ENCODE measurements around the gene TBL1X. TPM values are rescaled to one million over a fixed set of nuclear protein-coding genes. Genes with fewer than 3 reads are reported as not detected.

The TBL1X gene
- total RNA-seq, 1 donor from 2014 or later: 32.5 TPM

GRCh38 chrX:9555354-9555753 lies 90.5 kb downstream of the TBL1X start:
- no peaks in the 10 kb centered on the region for H3K27me3 Mint-ChIP-seq (ENCODE audit: low read depth)
- H3K36me3 Mint-ChIP-seq (ENCODE audit: low read depth): peaks cover 9% of the 10 kb centered on the region
- H3K4me3 Mint-ChIP-seq: no peak overlapping the region
- no peak for DNase-seq (ENCODE audit: low read depth, low spot score)
- no peak for TF ChIP-seq CTCF (conservative IDR thresholded peaks at IDR 0.05)
- peaks cover 4% of the 10 kb centered on the region for H3K4me1 Mint-ChIP-seq
- H3K27ac Mint-ChIP-seq (ENCODE audit: unreplicated experiment): no peak overlapping the region
- peaks cover 4% of the 10 kb centered on the region for H3K9me3 Mint-ChIP-seq

- DNase-seq (ENCODE audit: low read depth, low spot score): no peak
- peaks cover 4% of the 10 kb centered on the region for H3K4me1 Mint-ChIP-seq
- TF ChIP-seq CTCF (conservative IDR thresholded peaks at IDR 0.05): no peak
- H3K27me3 Mint-ChIP-seq (ENCODE audit: low read depth): no peaks in the 10 kb centered on the region
- H3K36me3 Mint-ChIP-seq (ENCODE audit: low read depth): peaks cover 13% of the 10 kb centered on the region
- no peak overlapping the region for H3K4me3 Mint-ChIP-seq
- peaks cover 9% of the 10 kb centered on the region for H3K9me3 Mint-ChIP-seq
- H3K27ac Mint-ChIP-seq (ENCODE audit: unreplicated experiment): no peak overlapping the region
Measured at GRCh38 chrX:9557091-9557490, 92.2 kb downstream of the TBL1X start.

- H3K9me3 Mint-ChIP-seq: peaks cover 9% of the 10 kb centered on the region
- H3K4me1 Mint-ChIP-seq: peaks cover 4% of the 10 kb centered on the region
- TF ChIP-seq CTCF (conservative IDR thresholded peaks at IDR 0.05): no peak
- H3K27me3 Mint-ChIP-seq (ENCODE audit: low read depth): no peaks in the 10 kb centered on the region
- H3K27ac Mint-ChIP-seq (ENCODE audit: unreplicated experiment): no peak overlapping the region
- no peak for DNase-seq (ENCODE audit: low read depth, low spot score)
- no peak overlapping the region for H3K4me3 Mint-ChIP-seq
- H3K36me3 Mint-ChIP-seq (ENCODE audit: low read depth): peaks cover 13% of the 10 kb centered on the region
Measured at GRCh38 chrX:9557521-9557920, 92.7 kb downstream of the TBL1X start.

- Mint-ChIP-seq H3K4me1 (peaks cover 4% of the 10 kb centered on the region), H3K4me3 (no peak overlapping the region), H3K27ac (ENCODE audit: unreplicated experiment) (no peak overlapping the region), H3K27me3 (ENCODE audit: low read depth) (no peaks in the 10 kb centered on the region), H3K9me3 (peaks cover 10% of the 10 kb centered on the region), H3K36me3 (ENCODE audit: low read depth) (peaks cover 10% of the 10 kb centered on the region)
- DNase-seq (ENCODE audit: low read depth, low spot score): no peak
- TF ChIP-seq CTCF (conservative IDR thresholded peaks at IDR 0.05): no peak
Measured at GRCh38 chrX:9558615-9559014, 93.8 kb downstream of the TBL1X start.

- peaks cover 11% of the 10 kb centered on the region for H3K9me3 Mint-ChIP-seq
Measured at GRCh38 chrX:9560219-9560618, 95.4 kb downstream of the TBL1X start.

More at GRCh38 chrX:9560219-9560618, 95.4 kb downstream of the TBL1X start:
- no peak for TF ChIP-seq CTCF (conservative IDR thresholded peaks at IDR 0.05)
- Mint-ChIP-seq H3K36me3 (ENCODE audit: low read depth) (peaks cover 14% of the 10 kb centered on the region), H3K4me3 (no peak overlapping the region), H3K4me1 (peaks cover 4% of the 10 kb centered on the region), H3K27ac (ENCODE audit: unreplicated experiment) (peak overlapping the region; percentile 19), H3K27me3 (ENCODE audit: low read depth) (no peaks in the 10 kb centered on the region)
- DNase-seq (ENCODE audit: low read depth, low spot score): no peak

Measured in neural crest cell (in vitro differentiated cells).